ENCODE measurements around the gene TP53I11. TPM values are rescaled to one million over a fixed set of nuclear protein-coding genes. Genes with fewer than 3 reads are reported as not detected.
A peak's percentile ranks its signal among the peaks of the same experiment; 100 is the strongest.

TP53I11 gene
- total RNA-seq, 1 donor, result 47.8 TPM

DNA sequence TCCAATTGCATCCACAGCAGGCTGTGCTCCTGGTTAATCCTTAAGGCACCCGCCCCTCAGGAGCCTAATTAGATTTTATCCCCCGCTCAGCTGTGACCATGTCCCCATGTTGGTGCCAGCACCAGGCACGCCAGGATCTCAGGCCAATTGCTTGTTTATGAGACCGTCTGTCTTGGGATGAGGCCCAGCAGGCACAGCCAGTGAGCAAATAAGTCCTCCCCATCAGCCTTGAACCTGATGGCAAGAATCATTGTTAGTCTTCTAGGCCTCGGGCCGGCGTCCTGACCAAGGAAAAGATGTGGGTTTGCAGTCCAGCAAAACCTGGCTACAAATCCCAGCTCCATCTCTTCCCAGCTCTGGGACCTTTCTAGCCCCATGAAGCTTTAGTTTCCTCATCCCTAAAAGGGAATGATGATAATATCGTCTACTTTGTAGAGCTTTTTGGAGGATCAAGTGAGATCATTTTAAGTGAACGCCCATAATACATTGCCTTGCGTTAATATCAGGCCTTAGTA, 57.3 kb downstream of the TP53I11 start:
- Histone ChIP-seq H3K27ac (ENCODE audit: low read depth, low read length) (no peak overlapping the region), H4K20me1 (ENCODE audit: insufficient read depth, low read length) (peaks cover 3% of the 10 kb centered on the region), H3K4me1 (ENCODE audit: insufficient read depth, low read length) (no peaks in the 10 kb centered on the region), H2AFZ (ENCODE audit: low read length) (no peak overlapping the region), H3K79me2 (ENCODE audit: insufficient read depth, low read length) (no peaks in the 10 kb centered on the region), H3K4me2 (ENCODE audit: insufficient read depth, low read length) (no peak overlapping the region), H3K27me3 (ENCODE audit: insufficient read depth, low read length) (peaks cover 14% of the 10 kb centered on the region), H3K36me3 (ENCODE audit: insufficient read depth, low read length) (no peaks in the 10 kb centered on the region), H3K9me3 (ENCODE audit: low read depth, low read length) (no peaks in the 10 kb centered on the region), H3K4me3 (ENCODE audit: insufficient read depth, low read length) (no peak overlapping the region)
- no peak for TF ChIP-seq CTCF (IDR thresholded peaks at IDR 0.05; ENCODE audit: extremely low read depth, low read depth, low read length)
- DNase-seq (ENCODE audit: insufficient read length, low spot score, missing footprints), result peak; percentile 44

GRCh38 chr11:44892843-44893242, 57.8 kb downstream of the TP53I11 start:
- peak; percentile 30 for DNase-seq (ENCODE audit: insufficient read length, low spot score, missing footprints)
- TF ChIP-seq CTCF (IDR thresholded peaks at IDR 0.05; ENCODE audit: extremely low read depth, low read depth, low read length), result no peak
- H3K36me3 ChIP-seq (ENCODE audit: insufficient read depth, low read length), result no peaks in the 10 kb centered on the region

GRCh38 chr11:44889266-44889665, 61.4 kb downstream of the TP53I11 start:
- Histone ChIP-seq H3K36me3 (ENCODE audit: insufficient read depth, low read length) (no peaks in the 10 kb centered on the region), H3K4me1 (ENCODE audit: insufficient read depth, low read length) (peaks cover 12% of the 10 kb centered on the region), H3K4me2 (ENCODE audit: insufficient read depth, low read length) (no peak overlapping the region), H3K9me3 (ENCODE audit: low read depth, low read length) (no peaks in the 10 kb centered on the region), H2AFZ (ENCODE audit: low read length) (no peak overlapping the region), H3K79me2 (ENCODE audit: insufficient read depth, low read length) (no peaks in the 10 kb centered on the region), H3K27me3 (ENCODE audit: insufficient read depth, low read length) (no peaks in the 10 kb centered on the region), H3K27ac (ENCODE audit: low read depth, low read length) (no peak overlapping the region), H4K20me1 (ENCODE audit: insufficient read depth, low read length) (peaks cover 3% of the 10 kb centered on the region), H3K4me3 (ENCODE audit: insufficient read depth, low read length) (no peak overlapping the region)
- DNase-seq (ENCODE audit: insufficient read length, low spot score, missing footprints), result peak; percentile 92
- no peak for TF ChIP-seq CTCF (IDR thresholded peaks at IDR 0.05; ENCODE audit: extremely low read depth, low read depth, low read length)

More at GRCh38 chr11:44892843-44893242, 57.8 kb downstream of the TP53I11 start:
- Histone ChIP-seq H3K79me2 (ENCODE audit: insufficient read depth, low read length) (no peaks in the 10 kb centered on the region), H3K4me3 (ENCODE audit: insufficient read depth, low read length) (no peak overlapping the region), H3K4me1 (ENCODE audit: insufficient read depth, low read length) (no peaks in the 10 kb centered on the region), H3K4me2 (ENCODE audit: insufficient read depth, low read length) (no peak overlapping the region), H3K27ac (ENCODE audit: low read depth, low read length) (no peak overlapping the region), H3K27me3 (ENCODE audit: insufficient read depth, low read length) (peaks cover 14% of the 10 kb centered on the region), H3K9me3 (ENCODE audit: low read depth, low read length) (no peaks in the 10 kb centered on the region), H4K20me1 (ENCODE audit: insufficient read depth, low read length) (peaks cover 3% of the 10 kb centered on the region), H2AFZ (ENCODE audit: low read length) (no peak overlapping the region)

DNA sequence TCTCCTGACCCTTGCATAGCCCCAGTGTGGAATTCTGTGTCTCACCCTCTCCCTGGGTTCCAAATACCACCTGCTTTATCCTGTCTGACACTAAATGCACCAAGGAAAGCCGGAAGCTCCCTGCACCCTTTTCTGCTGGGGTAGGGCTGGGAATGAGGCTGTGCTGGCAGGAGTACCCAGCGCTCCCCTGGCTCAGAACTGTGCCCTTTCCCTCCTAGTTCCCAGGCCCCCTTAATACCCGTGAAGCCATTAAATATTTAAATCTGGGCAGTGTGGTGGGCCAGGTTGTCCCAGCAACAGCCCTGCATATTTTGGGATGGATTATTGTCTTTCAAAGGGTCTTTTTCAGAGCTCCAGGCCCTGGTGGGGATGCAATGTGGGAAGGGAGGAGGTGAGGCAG, 63.0 kb downstream of the TP53I11 start:
- H3K4me1 ChIP-seq (ENCODE audit: insufficient read depth, low read length), result peaks cover 12% of the 10 kb centered on the region
- no peaks in the 10 kb centered on the region for H3K79me2 ChIP-seq (ENCODE audit: insufficient read depth, low read length)
- no peak for TF ChIP-seq CTCF (IDR thresholded peaks at IDR 0.05; ENCODE audit: extremely low read depth, low read depth, low read length)
- H3K27me3 ChIP-seq (ENCODE audit: insufficient read depth, low read length), result peaks cover 3% of the 10 kb centered on the region
- DNase-seq (ENCODE audit: insufficient read length, low spot score, missing footprints), result no peak
- H4K20me1 ChIP-seq (ENCODE audit: insufficient read depth, low read length), result no peaks in the 10 kb centered on the region
- H3K4me2 ChIP-seq (ENCODE audit: insufficient read depth, low read length), result no peak overlapping the region
- H3K9me3 ChIP-seq (ENCODE audit: low read depth, low read length), result no peaks in the 10 kb centered on the region
- no peak overlapping the region for H3K27ac ChIP-seq (ENCODE audit: low read depth, low read length)
- no peak overlapping the region for H3K4me3 ChIP-seq (ENCODE audit: insufficient read depth, low read length)
- H3K36me3 ChIP-seq (ENCODE audit: insufficient read depth, low read length), result no peaks in the 10 kb centered on the region
- H2AFZ ChIP-seq (ENCODE audit: low read length), result no peak overlapping the region
